ENCODE data around the gene ADORA2B.

- TF ChIP-seq CTCF (IDR thresholded peaks at IDR 0.05; ENCODE audit: insufficient read depth, low read depth, low read length) (no peak), EZH2 (IDR thresholded peaks at IDR 0.05; ENCODE audit: insufficient read depth, low read length) (no peak)
These were observed 80.3 kb downstream of the ADORA2B start for GRCh38 chr17:16025202-16025601.
